HCT116 (cell line): ENCODE measurements around the gene LCOR. TPM values are rescaled to one million over a fixed set of nuclear protein-coding genes. Genes with fewer than 3 reads are reported as not detected.

Experiments used
- ATAC-seq: fragments of 200-7000 bp; cut with Tn5 transposase; 2 replicates; pipeline ENCODE4 v1.9.1; 2020; ENCODE audit warnings: mild to moderate bottlenecking, moderate library complexity
- BruUV-seq: library from RNA; stranded (reverse); fragments of 400-500 nt; replicated peaks from 2 replicates; lab custom pipeline; 2021; lab: Mats Ljungman, UMichigan
- CTCF ChIA-PET: fragments of 300-600 bp; sonication (Branson Sonifier 250); formaldehyde crosslinking; loops from one replicate; lab custom pipeline; 2021; ENCODE audit warnings: antibody characterized with exemption; lab: Charles Lee
- POLR2A ChIA-PET: fragments of 300-600, 350-600 bp; sonication (Branson Sonifier 250); formaldehyde crosslinking; loops from one replicate; lab custom pipeline; 2021; ENCODE audit warnings: antibody characterized with exemption; lab: Charles Lee
- RAD21 ChIA-PET, 2 experiments: fragments of 300-600 bp; sonication (Branson Sonifier 250); formaldehyde crosslinking; loops; one replicate each; lab custom pipeline; 2023; ENCODE audit warnings: low total read pairs in 2 of 2; ENCODE audit not compliant: uncharacterized antibody in 2 of 2, unreplicated experiment in 2 of 2, low non-redundant PET in 1 of 2; lab: Charles Lee
- DNase-seq: peaks from one replicate; pipeline ENCODE4 v3.0.0-alpha.2; 2010; ENCODE audit warnings: low read depth, low spot score
- H2AFZ ChIP-seq: fragments of 200-600 bp; shearing (Covaris generic), sonication (generic); 2 replicates; pipeline ENCODE4 v1.6.1; 2017; ENCODE audit warnings: low read depth, mixed run types, mixed read lengths, antibody characterized with exemption, low read length; ENCODE audit not compliant: poor library complexity, severe bottlenecking
- H3K27ac ChIP-seq: 2 replicates; pipeline ENCODE4 v1.5.1; 2012; ENCODE audit warnings: low read depth, low read length
- H3K27me3 ChIP-seq: fragments of 200-600 bp; sonication (generic); 2 replicates; pipeline ENCODE4 v1.6.1; 2016; ENCODE audit warnings: mixed run types, low read length, mixed read lengths; ENCODE audit not compliant: insufficient read depth
- H3K36me3 ChIP-seq, 2 experiments: fragments of 200-500 bp in 1 of 2; fragments of 200-600 bp in 1 of 2; sonication (Bioruptor generic) in 1 of 2; sonication (generic) in 1 of 2; 2 replicates each; pipeline versions ENCODE4 v1.5.1 to v1.6.1; 2014 to 2016; ENCODE audit warnings: low read length in 2 of 2, inconsistent platforms in 1 of 2, mixed read lengths in 1 of 2, mixed run types in 1 of 2; ENCODE audit not compliant: insufficient read depth in 2 of 2, control insufficient read depth in 1 of 2
- H3K4me1 ChIP-seq, 2 experiments: fragments of 200-600 bp in 1 of 2; sonication (generic) in 1 of 2; 2 replicates each; pipeline versions ENCODE4 v1.5.1 to v1.6.1; 2012 to 2017; ENCODE audit warnings: low read length in 2 of 2, inconsistent platforms in 1 of 2, mild to moderate bottlenecking in 1 of 2, mixed read lengths in 1 of 2, mixed run types in 1 of 2, moderate library complexity in 1 of 2; ENCODE audit not compliant: insufficient read depth in 2 of 2, control insufficient read depth in 1 of 2
- H3K4me2 ChIP-seq: fragments of 200-600 bp; sonication (generic); 2 replicates; pipeline ENCODE4 v1.6.1; 2017; ENCODE audit warnings: mixed run types, low read length, mixed read lengths
- H3K4me3 ChIP-seq, 2 experiments: fragments of 200-600 bp in 1 of 2; sonication (generic) in 1 of 2; replicated peaks in 1 of 2; 2 replicates each; pipeline ENCODE4 v1.5.1; 2011 to 2016; ENCODE audit warnings: low read length in 2 of 2, control low read depth in 1 of 2, low read depth in 1 of 2, mild to moderate bottlenecking in 1 of 2, mixed read lengths in 1 of 2, mixed run types in 1 of 2
- H3K79me2 ChIP-seq: fragments of 200-600 bp; sonication (generic); 2 replicates; pipeline ENCODE4 v1.6.1; 2017; ENCODE audit warnings: mild to moderate bottlenecking, mixed run types, low read length, moderate library complexity, mixed read lengths; ENCODE audit not compliant: insufficient read depth
- H3K9ac ChIP-seq: fragments of 200-600 bp; sonication (generic); 2 replicates; pipeline ENCODE4 v1.6.1; 2016; ENCODE audit warnings: low read length, mixed read lengths
- H3K9me2 ChIP-seq: fragments of 200-600 bp; sonication (generic), shearing (Covaris generic); 2 replicates; pipeline ENCODE4 v1.6.1; 2017; ENCODE audit warnings: mixed run types, mild to moderate bottlenecking, moderate library complexity; ENCODE audit not compliant: insufficient read depth
- H3K9me3 ChIP-seq, 2 experiments: fragments of 200-500 bp in 1 of 2; fragments of 200-600 bp in 1 of 2; sonication (Bioruptor generic) in 1 of 2; sonication (generic) in 1 of 2; 2 replicates each; pipeline ENCODE4 v1.6.1; 2014 to 2017; ENCODE audit warnings: low read length in 2 of 2, mixed read lengths in 2 of 2, inconsistent platforms in 1 of 2, low read depth in 1 of 2, mild to moderate bottlenecking in 1 of 2, mixed run types in 1 of 2, moderate library complexity in 1 of 2; ENCODE audit not compliant: control insufficient read depth in 1 of 2, insufficient read depth in 1 of 2
- H4K20me1 ChIP-seq: fragments of 200-600 bp; sonication (generic), shearing (Covaris generic); 2 replicates; pipeline ENCODE4 v1.6.1; 2017; ENCODE audit warnings: mixed run types, mild to moderate bottlenecking, moderate library complexity; ENCODE audit not compliant: insufficient read depth
- CBX3 ChIP-seq: IDR thresholded peaks from 2 replicates; pipeline ENCODE4 v1.6.1; 2012; ENCODE audit warnings: low read depth
- EGR1 ChIP-seq: IDR thresholded peaks from 2 replicates; pipeline ENCODE4 v1.6.1; 2012; ENCODE audit warnings: low read depth
- FOSL1 ChIP-seq: IDR thresholded peaks from 2 replicates; pipeline ENCODE4 v1.6.1; 2012; ENCODE audit warnings: low read depth
- POLR2AphosphoS5 ChIP-seq: IDR thresholded peaks from 2 replicates; pipeline ENCODE4 v1.6.1; 2011; ENCODE audit warnings: mild to moderate bottlenecking, low read depth, low read length, moderate library complexity
- RAD21 ChIP-seq: IDR thresholded peaks from 2 replicates; pipeline ENCODE4 v1.6.1; 2012; ENCODE audit warnings: low read depth, mild to moderate bottlenecking
- SP1 ChIP-seq: IDR thresholded peaks from 2 replicates; pipeline ENCODE4 v1.6.1; 2012; ENCODE audit warnings: low read depth
- SRF ChIP-seq: IDR thresholded peaks from 2 replicates; pipeline ENCODE4 v1.6.1; 2012; ENCODE audit warnings: low read depth
- YY1 ChIP-seq: IDR thresholded peaks from 2 replicates; pipeline ENCODE4 v1.6.1; 2011; ENCODE audit warnings: low read length, low read depth, moderate library complexity, mild to moderate bottlenecking; ENCODE audit not compliant: insufficient replicate concordance; ENCODE audit errors: extremely low read depth
- ZFX ChIP-seq: fragments of 450-650 bp; IDR thresholded peaks from 2 replicates; pipeline ENCODE4 v1.6.1; 2017
- intact Hi-C: fragments of 100-400 bp; cut with micrococcal nuclease; formaldehyde crosslinking; loops from 2 replicates; pipeline ENCODE4 v1.10.0; 2022
- total RNA-seq: library from RNA; stranded (reverse); gene quantifications from one replicate; pipeline ENCODE4 v1.2.1, GENCODE V29; 2021; ENCODE audit not compliant: unreplicated experiment
- TF ChIP-seq, protein P1 (sequence below): IDR thresholded peaks from 2 replicates; pipeline ENCODE4 v1.6.1; 2012
- TF ChIP-seq, protein P2 (sequence below): IDR thresholded peaks from 2 replicates; pipeline ENCODE4 v1.6.1; 2011; ENCODE audit warnings: mild to moderate bottlenecking, low read length, moderate library complexity; ENCODE audit not compliant: insufficient replicate concordance; ENCODE audit errors: extremely low read depth

LCOR gene
- total RNA-seq, 1 experiment from 2014 or later: 59.9 TPM

DNA sequence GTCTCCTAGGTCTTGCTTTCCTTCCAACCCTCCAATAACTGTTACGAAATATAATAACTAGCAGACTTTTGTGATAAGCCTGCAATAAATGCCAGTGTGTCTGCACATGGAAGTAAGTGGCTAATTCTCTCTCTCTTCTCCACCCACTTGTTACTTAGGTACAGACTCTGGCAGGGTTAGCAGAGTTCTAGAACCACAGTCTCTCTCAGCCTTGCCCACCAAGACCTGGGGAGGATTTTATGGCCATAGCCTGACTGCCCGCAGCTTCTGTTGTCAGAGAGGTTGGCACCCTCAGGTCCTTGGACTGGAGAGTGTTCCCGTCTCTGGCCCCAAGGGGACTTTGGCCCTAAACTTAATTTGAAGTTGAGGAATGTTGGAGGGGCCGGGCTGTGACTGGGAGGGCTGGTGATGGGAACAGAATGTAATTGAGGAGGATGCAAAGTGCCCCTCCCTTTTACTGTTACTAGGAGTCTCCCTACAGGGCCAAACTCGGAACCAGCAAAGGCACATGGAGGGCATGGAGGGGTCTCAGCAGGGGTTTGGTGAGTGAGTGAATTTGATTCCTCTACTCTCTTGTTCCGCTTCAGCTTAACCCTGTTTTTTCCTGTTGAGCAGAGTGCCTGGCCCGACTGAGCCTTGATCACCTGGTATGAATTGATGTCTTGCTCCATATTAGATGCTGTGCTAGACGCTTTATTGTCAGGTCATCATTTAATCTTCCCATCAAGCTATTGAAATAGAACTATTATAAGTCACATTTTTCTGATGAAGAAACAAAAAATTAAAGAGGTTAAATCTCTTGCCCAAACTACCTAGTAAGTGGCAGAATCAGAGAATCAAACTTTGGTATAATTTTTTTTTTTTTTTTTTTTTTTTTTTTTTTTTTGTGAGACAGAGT lies 37.0 kb upstream of the LCOR start:
- POLR2A ChIA-PET: no interaction called here
- no peaks in the 10 kb centered on the region for H3K9me3 ChIP-seq
- no peaks in the 10 kb centered on the region for H4K20me1 ChIP-seq
- H3K79me2 ChIP-seq: no peaks in the 10 kb centered on the region
- ATAC-seq (no peak), DNase-seq (no peak)
- peaks cover 0 to 4% of the 10 kb centered on the region in 2 experiments; a peak in 1 of 4 replicates for H3K4me1 ChIP-seq
- RAD21 ChIA-PET: no interaction called here
- intact Hi-C loops: no loop called here
- no peaks in the 10 kb centered on the region for H3K36me3 ChIP-seq
- H3K27ac ChIP-seq: no peak overlapping the region
- H3K4me3 ChIP-seq: no peak overlapping the region
- no peaks in the 10 kb centered on the region for H3K27me3 ChIP-seq
- no peak overlapping the region for H3K9ac ChIP-seq
- TF ChIP-seq POLR2AphosphoS5: no peak
- no peak for TF ChIP-seq SRF
- TF ChIP-seq CBX3: no peak
- TF ChIP-seq, protein P1, sequence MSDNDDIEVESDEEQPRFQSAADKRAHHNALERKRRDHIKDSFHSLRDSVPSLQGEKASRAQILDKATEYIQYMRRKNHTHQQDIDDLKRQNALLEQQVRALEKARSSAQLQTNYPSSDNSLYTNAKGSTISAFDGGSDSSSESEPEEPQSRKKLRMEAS: no peak
- no peak for TF ChIP-seq RAD21
- TF ChIP-seq, protein P2, sequence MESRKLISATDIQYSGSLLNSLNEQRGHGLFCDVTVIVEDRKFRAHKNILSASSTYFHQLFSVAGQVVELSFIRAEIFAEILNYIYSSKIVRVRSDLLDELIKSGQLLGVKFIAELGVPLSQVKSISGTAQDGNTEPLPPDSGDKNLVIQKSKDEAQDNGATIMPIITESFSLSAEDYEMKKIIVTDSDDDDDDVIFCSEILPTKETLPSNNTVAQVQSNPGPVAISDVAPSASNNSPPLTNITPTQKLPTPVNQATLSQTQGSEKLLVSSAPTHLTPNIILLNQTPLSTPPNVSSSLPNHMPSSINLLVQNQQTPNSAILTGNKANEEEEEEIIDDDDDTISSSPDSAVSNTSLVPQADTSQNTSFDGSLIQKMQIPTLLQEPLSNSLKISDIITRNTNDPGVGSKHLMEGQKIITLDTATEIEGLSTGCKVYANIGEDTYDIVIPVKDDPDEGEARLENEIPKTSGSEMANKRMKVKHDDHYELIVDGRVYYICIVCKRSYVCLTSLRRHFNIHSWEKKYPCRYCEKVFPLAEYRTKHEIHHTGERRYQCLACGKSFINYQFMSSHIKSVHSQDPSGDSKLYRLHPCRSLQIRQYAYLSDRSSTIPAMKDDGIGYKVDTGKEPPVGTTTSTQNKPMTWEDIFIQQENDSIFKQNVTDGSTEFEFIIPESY: no peak
- TF ChIP-seq YY1: no peak
- no peak for TF ChIP-seq SP1
- no peak for TF ChIP-seq FOSL1
- TF ChIP-seq ZFX: no peak
- TF ChIP-seq EGR1: no peak
- BruUV-seq: no TSS peak
- no peak overlapping the region for H3K4me2 ChIP-seq
- H2AFZ ChIP-seq: no peak overlapping the region
- CTCF ChIA-PET: interaction anchor here (1.0 kb wide), 1 partner anchor 455 kb away, joined by 3 read pairs; no protein-coding TSS in a partner anchor
- H3K9me2 ChIP-seq: no peaks in the 10 kb centered on the region
